ENCODE data around the gene PHIP. TPM values are rescaled to one million over a fixed set of nuclear protein-coding genes. Genes with fewer than 3 reads are reported as not detected.

Gene PHIP
- total RNA-seq, 2 experiments from 2014 or later, result 24.8 to 25.5 TPM

DNA sequence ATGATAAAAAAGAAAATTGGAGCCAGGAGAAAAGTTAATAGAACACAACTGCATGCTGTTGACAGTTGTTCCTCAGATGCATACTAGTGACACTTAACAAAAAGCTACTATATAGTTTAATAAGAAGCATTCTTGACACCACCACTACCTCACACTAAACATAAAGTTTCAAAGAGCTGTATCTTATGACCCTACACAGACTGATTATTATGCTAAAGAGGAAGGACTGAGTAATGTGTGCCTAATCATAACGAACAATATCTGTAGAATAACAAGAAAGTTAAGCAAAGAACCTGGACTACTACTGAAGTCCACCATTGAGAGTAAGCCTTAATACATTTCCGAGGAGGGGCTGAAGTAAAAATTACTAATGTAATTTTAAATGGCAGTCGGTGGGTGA is 110.9 kb downstream of the PHIP start:
- CTCF ChIA-PET, result interaction anchor here (0.7 kb wide), 1 partner anchor 184 kb away, joined by 3 read pairs; no protein-coding TSS in a partner anchor
- POLR2A ChIA-PET, result no interaction called here
- ATAC-seq (no peak), DNase-seq (no peak)
- H3K4me3 Mint-ChIP-seq, result no peak overlapping the region
- intact Hi-C loops (cut with DNase I, micrococcal nuclease), result no loop called here
- H3K4me1 Mint-ChIP-seq, result no peaks in the 10 kb centered on the region
- H3K36me3 Mint-ChIP-seq (ENCODE audit: low read depth), result peaks cover 43% of the 10 kb centered on the region
- no peak overlapping the region for H3K27ac Mint-ChIP-seq
- no peaks in the 10 kb centered on the region for H3K9me3 Mint-ChIP-seq (ENCODE audit: low read depth)
- H3K27me3 Mint-ChIP-seq, result no peaks in the 10 kb centered on the region

DNA sequence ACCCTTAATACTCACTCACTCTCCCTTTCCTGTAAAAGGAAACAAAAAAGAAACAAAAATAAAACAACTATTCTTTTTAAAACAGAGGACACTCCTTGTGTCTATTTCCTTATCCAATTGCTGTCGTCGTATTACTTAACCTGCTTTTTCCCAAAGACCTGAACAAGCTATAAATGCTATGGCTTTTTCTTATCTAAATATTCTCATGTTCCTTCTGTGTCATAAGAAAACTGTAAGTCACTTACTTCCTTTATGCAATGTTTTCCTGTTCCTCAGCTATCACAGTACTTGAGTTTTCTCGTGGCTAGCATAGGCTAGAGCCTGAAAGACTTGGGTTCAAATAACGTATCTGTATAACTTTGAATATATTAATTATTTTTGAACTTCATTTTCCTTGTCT is 111.5 kb downstream of the PHIP start:
- Mint-ChIP-seq H3K4me3 (no peak overlapping the region), H3K36me3 (ENCODE audit: low read depth) (peaks cover 43% of the 10 kb centered on the region), H3K27ac (no peak overlapping the region), H3K4me1 (no peaks in the 10 kb centered on the region), H3K9me3 (ENCODE audit: low read depth) (no peaks in the 10 kb centered on the region), H3K27me3 (no peaks in the 10 kb centered on the region)
- POLR2A ChIA-PET, result no interaction called here
- DNase-seq, result no peak
- no peak for ATAC-seq
- intact Hi-C loops (cut with DNase I, micrococcal nuclease), result no loop called here
- CTCF ChIA-PET, result interaction anchor here (0.7 kb wide), 1 partner anchor 185 kb away, joined by 3 read pairs; no protein-coding TSS in a partner anchor

DNA sequence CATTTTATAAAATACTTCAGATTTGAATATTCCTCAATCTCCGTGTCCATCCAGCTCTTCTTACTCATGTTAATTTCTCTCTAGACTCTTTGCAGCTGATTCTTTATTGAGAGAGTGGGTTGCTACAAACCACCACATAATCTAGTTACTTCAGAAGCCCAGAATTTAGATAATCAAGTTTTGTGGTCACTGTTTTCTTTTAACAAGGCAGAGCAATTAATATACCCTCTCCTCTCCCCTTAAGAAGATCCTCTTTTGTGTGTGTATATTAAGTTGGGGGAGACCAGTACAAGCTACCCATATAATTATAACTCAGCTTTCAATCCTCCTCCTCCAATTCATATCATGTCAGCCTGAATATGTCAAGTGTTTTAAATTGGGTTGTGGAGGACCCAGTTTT is 115.6 kb downstream of the PHIP start:
- Mint-ChIP-seq H3K27me3 (no peaks in the 10 kb centered on the region), H3K9me3 (ENCODE audit: low read depth) (no peaks in the 10 kb centered on the region), H3K36me3 (ENCODE audit: low read depth) (peaks cover 47% of the 10 kb centered on the region), H3K4me1 (no peaks in the 10 kb centered on the region), H3K4me3 (no peak overlapping the region), H3K27ac (no peak overlapping the region)
- DNase-seq (no peak), ATAC-seq (no peak)
- intact Hi-C loops (cut with DNase I, micrococcal nuclease), result no loop called here
- ChIA-PET POLR2A (no interaction called here), CTCF (no interaction called here)

DNA sequence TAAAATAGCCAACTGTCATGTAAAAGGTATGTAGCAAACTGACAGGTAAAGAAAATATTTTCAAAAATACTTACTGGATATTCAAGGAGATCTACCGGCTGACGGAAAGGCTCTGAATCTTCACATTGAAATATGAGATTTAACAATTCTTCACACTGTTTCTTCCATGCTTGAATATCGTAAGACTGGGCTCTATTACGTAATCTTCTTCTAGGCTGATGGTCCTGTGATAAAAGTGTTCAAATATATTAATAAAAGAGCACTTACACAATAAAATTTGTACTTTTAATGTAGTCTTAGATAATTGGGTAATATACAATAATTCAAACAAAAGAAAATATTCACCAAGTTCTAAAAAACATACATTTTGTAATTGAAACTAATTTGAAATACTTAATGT is 123.3 kb downstream of the PHIP start:
- peaks cover 15% of the 10 kb centered on the region for H3K9me3 Mint-ChIP-seq (ENCODE audit: low read depth)
- POLR2A ChIA-PET, result no interaction called here
- intact Hi-C loops (cut with DNase I, micrococcal nuclease), result no loop called here

DNA sequence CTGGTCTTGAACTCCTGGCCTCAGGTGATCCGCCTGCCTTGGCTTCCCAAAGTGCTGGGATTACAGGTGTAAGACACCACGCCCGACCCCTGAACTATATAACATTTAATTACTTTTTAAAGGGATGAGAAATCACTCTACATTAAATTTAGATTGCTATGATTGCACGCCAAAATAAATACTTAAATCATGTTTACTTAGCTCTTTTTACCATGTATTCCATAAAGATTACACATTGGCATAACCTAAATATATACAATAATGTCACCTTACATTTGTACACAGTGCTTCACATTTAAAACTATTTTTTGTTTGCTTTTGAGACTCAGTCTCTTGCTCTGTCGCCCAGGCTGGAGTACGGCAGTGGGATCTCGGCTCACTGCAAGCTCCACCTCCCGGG is 124.3 kb downstream of the PHIP start:
- no peak for ATAC-seq
- POLR2A ChIA-PET, result no interaction called here

More for the DNA sequence above, 123.3 kb downstream of the PHIP start:
- ATAC-seq (no peak), DNase-seq (no peak)
- Mint-ChIP-seq H3K27me3 (no peaks in the 10 kb centered on the region), H3K27ac (no peak overlapping the region), H3K4me3 (no peak overlapping the region), H3K4me1 (no peaks in the 10 kb centered on the region), H3K36me3 (ENCODE audit: low read depth) (peaks cover 73% of the 10 kb centered on the region)
- CTCF ChIA-PET, result interaction anchor here (1.7 kb wide), 1 partner anchor 9 kb away, joined by 4 read pairs; no protein-coding TSS in a partner anchor

DNA sequence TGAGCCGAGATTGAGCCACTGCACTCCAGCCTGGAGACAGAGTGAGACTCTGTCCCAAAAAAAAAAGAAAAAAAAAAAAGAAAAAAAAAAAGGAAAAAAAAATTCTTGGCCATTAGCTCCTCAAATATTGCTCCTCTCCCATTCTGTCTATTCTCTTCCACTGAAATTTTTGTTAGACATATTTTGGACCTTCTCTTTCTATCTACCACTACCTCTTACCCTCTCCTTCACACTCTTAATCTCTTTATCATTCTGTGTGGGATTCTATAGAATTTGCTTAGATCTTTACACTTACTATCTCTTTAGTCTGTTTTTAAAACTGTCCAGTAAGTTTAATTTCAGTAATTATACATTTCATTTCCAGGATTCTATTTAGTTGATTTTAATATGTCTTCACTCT is 125.7 kb downstream of the PHIP start:
- Mint-ChIP-seq H3K27me3 (no peaks in the 10 kb centered on the region), H3K36me3 (ENCODE audit: low read depth) (peaks cover 80% of the 10 kb centered on the region), H3K4me1 (no peaks in the 10 kb centered on the region), H3K27ac (no peak overlapping the region), H3K9me3 (ENCODE audit: low read depth) (peaks cover 24% of the 10 kb centered on the region), H3K4me3 (no peak overlapping the region)
- intact Hi-C loops (cut with DNase I, micrococcal nuclease), result no loop called here
- no peak for ATAC-seq
- no peak for DNase-seq
- CTCF ChIA-PET, result no interaction called here
- POLR2A ChIA-PET, result no interaction called here

More for the DNA sequence above, 124.3 kb downstream of the PHIP start:
- H3K27me3 Mint-ChIP-seq, result no peaks in the 10 kb centered on the region
- DNase-seq, result no peak
- CTCF ChIA-PET, result no interaction called here
- peaks cover 77% of the 10 kb centered on the region for H3K36me3 Mint-ChIP-seq (ENCODE audit: low read depth)
- H3K27ac Mint-ChIP-seq, result no peak overlapping the region
- no peak overlapping the region for H3K4me3 Mint-ChIP-seq
- peaks cover 22% of the 10 kb centered on the region for H3K9me3 Mint-ChIP-seq (ENCODE audit: low read depth)
- intact Hi-C loops (cut with DNase I, micrococcal nuclease), result no loop called here
- no peaks in the 10 kb centered on the region for H3K4me1 Mint-ChIP-seq

DNA sequence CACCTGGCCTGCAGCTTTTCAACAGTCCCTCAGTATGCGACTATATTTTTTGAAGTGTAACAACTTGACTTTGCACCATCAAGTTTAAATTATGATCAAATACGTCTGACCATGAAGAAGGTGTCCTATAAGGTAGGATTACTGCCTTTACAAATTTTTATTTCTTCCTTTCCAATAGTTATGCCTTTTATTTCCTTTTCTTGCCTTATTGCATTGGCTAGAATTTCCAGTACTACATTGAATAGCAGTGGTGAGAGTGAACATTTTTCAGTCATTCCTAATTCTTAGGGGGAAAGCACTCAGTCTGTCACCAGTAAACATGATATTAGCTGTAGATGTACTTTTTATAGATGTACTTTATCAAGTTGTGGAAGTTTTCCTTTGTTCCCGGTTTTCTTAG is 129.3 kb downstream of the PHIP start:
- Mint-ChIP-seq H3K27ac (no peak overlapping the region), H3K9me3 (ENCODE audit: low read depth) (peaks cover 24% of the 10 kb centered on the region), H3K27me3 (no peaks in the 10 kb centered on the region), H3K4me3 (no peak overlapping the region), H3K4me1 (no peaks in the 10 kb centered on the region), H3K36me3 (ENCODE audit: low read depth) (peaks cover 75% of the 10 kb centered on the region)
- ATAC-seq, result no peak
- ChIA-PET POLR2A (no interaction called here), CTCF (no interaction called here)
- no peak for DNase-seq
- intact Hi-C loops (cut with DNase I, micrococcal nuclease), result no loop called here

DNA sequence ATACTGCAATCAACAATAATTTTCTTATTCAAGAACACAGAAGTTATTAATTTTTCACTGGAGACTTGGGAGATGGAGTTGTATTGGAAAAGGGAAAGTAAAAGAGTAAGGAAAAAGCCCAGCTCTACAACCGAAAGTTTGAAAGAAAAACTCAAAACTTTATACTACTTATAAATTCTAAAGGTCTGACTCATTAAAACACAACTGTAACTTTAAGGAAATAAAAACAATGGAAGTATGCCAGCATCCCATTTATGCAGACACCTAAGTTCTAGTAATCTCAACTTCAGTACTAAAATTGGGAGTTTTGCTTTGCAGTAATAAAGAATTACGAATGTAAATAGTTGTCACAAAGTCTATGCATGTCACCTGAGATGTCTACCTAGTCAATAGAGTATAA is 130.1 kb downstream of the PHIP start:
- H3K27ac Mint-ChIP-seq, result no peak overlapping the region
- ATAC-seq (no peak), DNase-seq (no peak)
- POLR2A ChIA-PET, result no interaction called here
- H3K4me3 Mint-ChIP-seq, result no peak overlapping the region
- H3K36me3 Mint-ChIP-seq (ENCODE audit: low read depth), result peaks cover 69% of the 10 kb centered on the region
- CTCF ChIA-PET, result no interaction called here
- no peaks in the 10 kb centered on the region for H3K4me1 Mint-ChIP-seq
- intact Hi-C loops (cut with DNase I, micrococcal nuclease), result no loop called here
- H3K9me3 Mint-ChIP-seq (ENCODE audit: low read depth), result peaks cover 21% of the 10 kb centered on the region
- no peaks in the 10 kb centered on the region for H3K27me3 Mint-ChIP-seq

DNA sequence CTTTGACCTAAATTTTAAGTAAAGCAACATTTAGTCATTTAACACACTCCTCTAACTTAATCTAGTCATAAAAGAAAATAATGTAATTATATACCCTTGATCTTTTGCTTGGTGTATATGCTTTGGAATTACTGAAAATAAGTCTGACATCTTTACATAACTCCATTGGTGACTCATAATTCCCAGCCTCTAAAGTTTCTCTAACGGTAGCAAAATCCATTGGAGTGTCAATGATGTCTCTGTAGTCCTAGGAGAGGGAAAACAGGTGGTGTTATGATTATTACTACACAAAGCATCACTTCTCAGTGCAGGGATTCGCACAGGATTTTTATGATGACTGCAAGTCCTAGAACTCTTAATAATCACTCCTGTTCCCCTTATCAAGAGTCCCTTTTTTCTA is 130.5 kb downstream of the PHIP start:
- no peak overlapping the region for H3K4me3 Mint-ChIP-seq
- ChIA-PET POLR2A (no interaction called here), CTCF (no interaction called here)
- no peaks in the 10 kb centered on the region for H3K4me1 Mint-ChIP-seq
- intact Hi-C loops (cut with DNase I, micrococcal nuclease), result no loop called here
- no peaks in the 10 kb centered on the region for H3K27me3 Mint-ChIP-seq
- peaks cover 65% of the 10 kb centered on the region for H3K36me3 Mint-ChIP-seq (ENCODE audit: low read depth)
- peaks cover 19% of the 10 kb centered on the region for H3K9me3 Mint-ChIP-seq (ENCODE audit: low read depth)
- ATAC-seq (no peak), DNase-seq (no peak)
- no peak overlapping the region for H3K27ac Mint-ChIP-seq

DNA sequence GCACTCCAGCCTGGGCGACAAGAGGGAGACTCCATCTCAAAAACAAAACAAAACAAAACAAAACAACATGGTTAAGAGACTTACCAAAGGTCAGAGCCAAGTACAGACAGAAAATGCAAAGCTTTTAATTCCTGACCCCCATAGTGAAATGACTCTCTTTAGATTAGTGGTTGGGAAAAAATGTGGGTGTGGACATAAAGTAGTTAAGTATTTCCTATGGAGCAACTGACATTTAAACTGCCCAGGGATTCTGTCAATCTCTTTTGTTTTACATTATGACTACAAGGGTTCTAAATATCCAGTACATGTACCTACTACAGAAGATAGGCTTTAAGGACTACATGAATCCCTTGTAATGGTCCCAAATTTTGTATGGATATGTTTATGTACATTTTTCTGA is 135.6 kb downstream of the PHIP start:
- no peak for ATAC-seq
- no peaks in the 10 kb centered on the region for H3K27me3 Mint-ChIP-seq
- no peaks in the 10 kb centered on the region for H3K9me3 Mint-ChIP-seq (ENCODE audit: low read depth)
- ChIA-PET CTCF (no interaction called here), POLR2A (no interaction called here)
- no peaks in the 10 kb centered on the region for H3K4me1 Mint-ChIP-seq
- intact Hi-C loops (cut with DNase I, micrococcal nuclease), result no loop called here
- no peak overlapping the region for H3K4me3 Mint-ChIP-seq
- DNase-seq, result no peak
- peaks cover 52% of the 10 kb centered on the region for H3K36me3 Mint-ChIP-seq (ENCODE audit: low read depth)
- H3K27ac Mint-ChIP-seq, result no peak overlapping the region

DNA sequence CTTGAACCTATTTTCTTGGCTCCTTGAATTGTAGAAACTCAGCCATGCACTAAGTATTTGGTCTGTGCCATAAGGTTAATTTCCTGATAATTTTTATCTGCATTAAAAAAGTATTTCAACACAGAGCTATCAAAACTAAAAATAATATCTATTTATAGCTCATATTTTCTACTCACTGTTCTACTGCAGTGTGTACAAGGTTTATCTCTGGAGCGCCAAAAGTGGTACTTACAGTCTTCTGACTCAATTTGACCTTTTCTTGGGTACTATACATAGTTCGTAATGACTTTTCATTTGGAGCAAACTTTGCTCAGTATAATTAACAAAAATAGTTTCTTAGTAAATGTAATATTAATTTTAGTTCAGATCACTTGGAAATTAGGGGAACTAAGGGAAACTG is 141.5 kb downstream of the PHIP start:
- intact Hi-C loops (cut with DNase I, micrococcal nuclease), result no loop called here

DNA sequence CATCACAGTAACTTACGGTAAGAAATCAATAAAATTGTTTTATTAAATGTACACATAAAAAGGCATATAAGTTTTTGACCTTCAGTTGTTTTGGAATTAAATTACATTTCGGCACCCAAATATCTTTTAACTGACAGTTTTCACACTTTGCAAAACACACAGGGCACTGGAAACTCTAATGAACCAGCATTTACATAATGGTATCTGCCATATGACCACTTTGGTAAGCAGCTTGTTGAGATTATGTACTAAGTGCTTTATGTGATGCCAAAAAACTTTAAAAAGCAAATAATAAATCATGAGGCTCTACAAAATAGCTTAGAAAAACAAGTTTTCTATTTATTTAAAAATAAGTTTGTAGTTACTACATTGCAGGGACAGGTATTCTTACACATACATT is 142.5 kb downstream of the PHIP start:
- no peaks in the 10 kb centered on the region for H3K27me3 Mint-ChIP-seq
- no peak overlapping the region for H3K4me3 Mint-ChIP-seq
- no peak for ATAC-seq
- intact Hi-C loops (cut with DNase I, micrococcal nuclease), result no loop called here
- peaks cover 9% of the 10 kb centered on the region for H3K9me3 Mint-ChIP-seq (ENCODE audit: low read depth)
- ChIA-PET CTCF (interaction anchor here (0.5 kb wide), 1 partner anchor 438 kb away, joined by 3 read pairs; no protein-coding TSS in a partner anchor), POLR2A (no interaction called here)
- no peaks in the 10 kb centered on the region for H3K4me1 Mint-ChIP-seq
- no peak for DNase-seq
- H3K27ac Mint-ChIP-seq, result no peak overlapping the region
- peaks cover 23% of the 10 kb centered on the region for H3K36me3 Mint-ChIP-seq (ENCODE audit: low read depth)

More for the DNA sequence above, 141.5 kb downstream of the PHIP start:
- Mint-ChIP-seq H3K27me3 (no peaks in the 10 kb centered on the region), H3K4me3 (no peak overlapping the region), H3K36me3 (ENCODE audit: low read depth) (peaks cover 29% of the 10 kb centered on the region), H3K9me3 (ENCODE audit: low read depth) (peaks cover 9% of the 10 kb centered on the region), H3K27ac (no peak overlapping the region), H3K4me1 (no peaks in the 10 kb centered on the region)
- ATAC-seq (no peak), DNase-seq (no peak)
- ChIA-PET POLR2A (no interaction called here), CTCF (no interaction called here)

DNA sequence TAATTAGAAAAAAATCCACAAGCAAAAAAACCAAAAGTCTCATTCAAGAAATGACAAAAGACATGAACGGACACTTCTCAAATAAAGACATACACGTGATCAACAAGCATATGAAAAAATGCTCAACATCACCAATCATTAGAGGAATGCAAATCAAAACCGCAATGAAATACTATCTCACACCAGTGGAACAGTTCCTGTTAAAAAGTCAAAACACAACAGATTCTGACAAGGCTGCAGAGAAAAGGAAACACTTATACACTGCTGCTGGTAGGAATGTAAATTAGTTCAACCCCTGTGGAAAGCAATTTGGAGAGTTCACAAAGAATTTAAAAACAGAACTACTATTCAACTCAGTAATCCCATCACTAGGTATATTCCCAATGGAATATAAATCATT is 152.7 kb downstream of the PHIP start:
- peaks cover 7% of the 10 kb centered on the region for H3K36me3 Mint-ChIP-seq (ENCODE audit: low read depth)
- ChIA-PET POLR2A (no interaction called here), CTCF (no interaction called here)
- H3K4me1 Mint-ChIP-seq, result no peaks in the 10 kb centered on the region
- H3K27ac Mint-ChIP-seq, result no peak overlapping the region
- H3K9me3 Mint-ChIP-seq (ENCODE audit: low read depth), result peaks cover 62% of the 10 kb centered on the region
- intact Hi-C loops (cut with DNase I, micrococcal nuclease), result no loop called here
- DNase-seq (no peak), ATAC-seq (no peak)
- no peak overlapping the region for H3K4me3 Mint-ChIP-seq
- peaks cover 2% of the 10 kb centered on the region for H3K27me3 Mint-ChIP-seq
